Gastrocnemius medialis (tissue), 4 donors: ENCODE measurements around the gene KBTBD7. TPM values are rescaled to one million over a fixed set of nuclear protein-coding genes. Genes with fewer than 3 reads are reported as not detected.

Experiments
- total RNA-seq, 4 donors: library from RNA; depleted of rRNA; stranded (reverse); fragments of >200 nt; gene quantifications; one replicate each; pipeline versions ENCODE4 v1.1.0 to v1.2.3, GENCODE V29; 2016

KBTBD7 gene
- total RNA-seq, 4 donors from 2014 or later = 2.3 to 5.6 (median 5.3) TPM

Other genes starting within 250 kb of the KBTBD7 start
- gene ELF1, start 175.3 kb downstream of the KBTBD7 start, total RNA-seq = 10 to 100 TPM; 24.8 to 48.7 (median 33.7) TPM
- 10 to 100 TPM; 20.2 to 31.3 (median 25.5) TPM for gene WBP4, start 133.1 kb downstream of the KBTBD7 start, total RNA-seq
- 1 to 10 TPM; 3.7 to 6.1 (median 5.3) TPM for gene KBTBD6, start 61.8 kb downstream of the KBTBD7 start, total RNA-seq
- 10 to 100 TPM in 3 of 4 donors, 1 to 10 TPM in 1; 8.2 to 16.7 (median 13.3) TPM for gene MTRF1, start 69.0 kb upstream of the KBTBD7 start, total RNA-seq
- gene NAA16, start 116.7 kb upstream of the KBTBD7 start, total RNA-seq = 10 to 100 TPM in 2 of 4 donors, 1 to 10 TPM in 2; 8.2 to 30.5 (median 11.6) TPM